ENCODE measurements around the gene NTN1.

Gene NTN1

GRCh38 chr17:9037736-9038135, 16.4 kb downstream of the NTN1 start:
- no peak for TF ChIP-seq CTCF (IDR thresholded peaks at IDR 0.05; ENCODE audit: borderline replicate concordance, insufficient read depth, low read depth, low read length)
- H3K4me3 ChIP-seq (ENCODE audit: low read depth, low read length): no peak overlapping the region

- H3K4me3 ChIP-seq (ENCODE audit: low read depth, low read length): no peak overlapping the region
- no peak for TF ChIP-seq CTCF (IDR thresholded peaks at IDR 0.05; ENCODE audit: borderline replicate concordance, insufficient read depth, low read depth, low read length)
These were observed 17.1 kb downstream of the NTN1 start for GRCh38 chr17:9038380-9038779.

DNA sequence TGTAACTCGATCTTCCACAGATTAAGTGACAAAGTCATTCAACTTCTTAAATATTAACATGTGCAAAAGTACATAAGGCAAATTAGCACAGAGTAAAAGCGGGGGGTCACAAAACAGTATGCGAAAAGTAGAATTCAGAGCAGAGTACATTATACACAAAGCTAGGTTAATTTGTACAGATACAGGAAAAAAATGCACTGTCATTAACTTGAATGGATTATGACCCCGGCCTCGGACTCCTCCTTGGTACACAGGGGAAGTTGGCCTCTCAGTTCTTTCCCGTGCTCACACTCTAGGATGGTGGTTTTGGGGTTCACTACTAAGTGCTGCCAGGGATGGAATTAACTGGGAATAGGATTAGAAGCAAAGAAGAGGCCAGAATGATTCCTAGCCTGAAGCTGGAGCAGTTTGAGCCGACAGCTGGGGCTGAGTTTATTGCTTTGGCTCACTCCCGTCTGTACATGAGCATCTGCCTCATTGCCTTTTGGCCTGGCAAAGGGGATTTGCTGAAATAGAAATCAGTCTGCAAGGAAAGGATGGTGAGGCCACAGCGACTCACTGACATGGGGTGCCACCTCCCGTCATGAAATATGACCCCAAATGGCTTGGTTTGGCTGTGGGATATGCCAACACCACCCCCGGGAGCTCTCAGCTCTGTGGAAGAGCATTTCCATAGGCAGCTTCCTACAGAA, 23.6 kb downstream of the NTN1 start:
- no peak overlapping the region for H3K4me3 ChIP-seq (ENCODE audit: low read depth, low read length)
- TF ChIP-seq CTCF (IDR thresholded peaks at IDR 0.05; ENCODE audit: borderline replicate concordance, insufficient read depth, low read depth, low read length): no peak

GRCh38 chr17:9050801-9051401, 29.6 kb downstream of the NTN1 start:
- H3K4me3 ChIP-seq (ENCODE audit: low read depth, low read length): no peak overlapping the region
- no peak for TF ChIP-seq CTCF (IDR thresholded peaks at IDR 0.05; ENCODE audit: borderline replicate concordance, insufficient read depth, low read depth, low read length)

DNA sequence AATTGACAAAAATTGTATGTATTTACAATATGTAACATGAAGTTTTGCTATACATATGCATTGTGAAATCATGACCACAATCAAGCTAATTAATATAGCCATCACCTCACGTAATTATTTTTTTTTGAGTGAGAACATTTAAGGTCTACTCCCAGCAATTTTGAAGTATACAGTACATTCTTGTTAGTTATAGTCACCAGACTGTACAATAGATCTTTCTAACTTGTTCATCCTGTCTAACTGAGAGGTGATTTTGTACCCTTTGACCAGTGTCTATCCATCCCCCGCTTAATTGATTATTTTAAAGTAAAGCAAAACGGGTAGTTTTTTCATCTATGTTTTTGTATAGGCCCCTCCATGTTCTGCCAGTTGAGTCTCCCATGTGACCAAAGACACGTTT, 30.3 kb downstream of the NTN1 start:
- TF ChIP-seq CTCF (IDR thresholded peaks at IDR 0.05; ENCODE audit: borderline replicate concordance, insufficient read depth, low read depth, low read length): no peak
- no peak overlapping the region for H3K4me3 ChIP-seq (ENCODE audit: low read depth, low read length)

DNA sequence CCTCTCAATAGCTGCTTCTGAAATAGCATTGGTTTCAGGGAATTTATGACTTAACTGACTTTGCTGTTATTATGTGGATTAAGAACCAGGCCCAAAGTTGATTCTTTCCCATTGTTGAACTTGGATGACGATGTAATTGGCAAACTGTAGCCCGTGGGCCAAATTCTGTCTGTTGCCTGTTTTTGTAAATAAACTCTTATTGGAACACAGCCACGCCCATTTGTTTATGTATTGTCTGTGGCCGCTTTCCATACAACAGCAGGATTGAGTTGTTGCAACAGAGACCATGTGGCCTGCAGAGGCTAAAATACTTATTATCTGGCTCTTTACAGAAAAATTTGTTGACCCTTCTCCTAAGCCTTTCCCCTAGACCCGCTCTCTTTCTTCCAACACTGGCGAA, 31.6 kb downstream of the NTN1 start:
- no peak for TF ChIP-seq CTCF (IDR thresholded peaks at IDR 0.05; ENCODE audit: borderline replicate concordance, insufficient read depth, low read depth, low read length)
- no peak overlapping the region for H3K4me3 ChIP-seq (ENCODE audit: low read depth, low read length)

- H3K4me3 ChIP-seq (ENCODE audit: low read depth, low read length): no peak overlapping the region
- no peak for TF ChIP-seq CTCF (IDR thresholded peaks at IDR 0.05; ENCODE audit: borderline replicate concordance, insufficient read depth, low read depth, low read length)
These were observed 32.1 kb downstream of the NTN1 start for GRCh38 chr17:9053406-9053805.

All from GM12875 (cell line).